Caki2 (cell line): ENCODE results near the gene SCGB1C2. TPM values are rescaled to one million over a fixed set of nuclear protein-coding genes. Genes with fewer than 3 reads are reported as not detected.

Source experiments
- DNase-seq: peaks from one replicate; pipeline ENCODE4 v3.0.0-alpha.2; 2015; ENCODE audit warnings: low read depth
- in situ Hi-C: cut with HindIII; loops from 2 replicates; pipeline ENCODE4 v1.10.0; 2016; ENCODE audit warnings: low sequenced_read_pairs, low pct_unique_long_range_greater_than_20kb, mixed read lengths
- total RNA-seq: library from RNA; depleted of rRNA; stranded (reverse); fragments of >200 nt; shearing (Covaris generic); gene quantifications from 2 replicates; pipeline ENCODE4 v1.2.3, GENCODE V29; 2014; ENCODE audit warnings: low replicate concordance; rRNA removed

Gene SCGB1C2
- total RNA-seq, 1 experiment from 2014 or later: not detected

- in situ Hi-C loops: no loop called here
Measured at GRCh38 chr17:182050-182751, 44.8 kb downstream of the SCGB1C2 start.

GRCh38 chr17:183021-183420 is 45.7 kb downstream of the SCGB1C2 start:
- in situ Hi-C loops: no loop called here
- DNase-seq: no peak

More at GRCh38 chr17:182050-182751, 44.8 kb downstream of the SCGB1C2 start:
- DNase-seq: no peak

DNA sequence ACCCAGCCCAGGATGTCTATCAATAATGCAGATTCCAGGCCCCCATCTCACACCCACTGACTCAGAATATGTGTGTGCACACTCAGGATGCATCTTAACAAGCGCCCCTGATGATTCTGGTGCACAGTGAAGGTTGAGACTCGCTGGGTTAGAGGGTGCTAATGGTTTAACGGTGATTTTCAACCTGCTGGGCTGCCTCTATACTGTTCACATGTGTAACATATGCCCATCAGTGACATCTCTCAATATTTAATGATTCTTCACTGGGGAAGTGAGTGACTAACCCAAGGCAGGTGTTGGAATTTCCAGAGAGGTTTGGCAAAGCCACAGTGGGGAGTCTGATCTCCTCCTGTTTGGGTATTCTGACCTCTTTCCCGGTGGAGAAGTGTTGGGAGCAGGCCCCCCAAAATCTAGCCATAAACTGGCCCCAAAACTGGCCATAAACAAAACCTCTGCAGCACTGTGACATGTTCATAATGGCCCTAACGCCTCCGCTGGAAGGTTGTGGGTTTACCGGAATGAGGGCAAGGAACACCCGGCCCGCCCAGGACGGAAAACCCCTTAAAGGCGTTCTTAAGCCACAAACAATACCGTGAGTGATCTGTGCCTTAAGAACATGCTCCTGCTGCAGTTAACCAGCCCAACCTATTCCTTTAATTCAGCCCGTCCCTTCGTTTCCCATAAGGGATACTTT is 48.2 kb downstream of the SCGB1C2 start:
- no peak for DNase-seq
- in situ Hi-C loops: no loop called here

- in situ Hi-C loops: no loop called here
- no peak for DNase-seq
Measured at GRCh38 chr17:187130-187529, 49.8 kb downstream of the SCGB1C2 start.

Other genes starting within 250 kb of the SCGB1C2 start
- gene DOC2B, start 44.1 kb downstream of the SCGB1C2 start, total RNA-seq: 1.7 and 1.8 TPM in 2 replicates
- 17.7 and 28.8 TPM in 2 replicates for gene RPH3AL, start 215.2 kb downstream of the SCGB1C2 start, total RNA-seq